CD1c-positive myeloid dendritic cell (primary cell): Measurements from ENCODE around the gene RAB5A.
"Not testable (repeated sequence)": the region's sequence is repeated elsewhere in the genome, so short reads cannot be mapped to it uniquely, and the experiment has no call there.

Experiments used
- DNase-seq: peaks from one replicate; pipeline ENCODE4 v3.0.0-alpha.2; 2016; ENCODE audit errors: extremely low spot score

Gene RAB5A

DNA sequence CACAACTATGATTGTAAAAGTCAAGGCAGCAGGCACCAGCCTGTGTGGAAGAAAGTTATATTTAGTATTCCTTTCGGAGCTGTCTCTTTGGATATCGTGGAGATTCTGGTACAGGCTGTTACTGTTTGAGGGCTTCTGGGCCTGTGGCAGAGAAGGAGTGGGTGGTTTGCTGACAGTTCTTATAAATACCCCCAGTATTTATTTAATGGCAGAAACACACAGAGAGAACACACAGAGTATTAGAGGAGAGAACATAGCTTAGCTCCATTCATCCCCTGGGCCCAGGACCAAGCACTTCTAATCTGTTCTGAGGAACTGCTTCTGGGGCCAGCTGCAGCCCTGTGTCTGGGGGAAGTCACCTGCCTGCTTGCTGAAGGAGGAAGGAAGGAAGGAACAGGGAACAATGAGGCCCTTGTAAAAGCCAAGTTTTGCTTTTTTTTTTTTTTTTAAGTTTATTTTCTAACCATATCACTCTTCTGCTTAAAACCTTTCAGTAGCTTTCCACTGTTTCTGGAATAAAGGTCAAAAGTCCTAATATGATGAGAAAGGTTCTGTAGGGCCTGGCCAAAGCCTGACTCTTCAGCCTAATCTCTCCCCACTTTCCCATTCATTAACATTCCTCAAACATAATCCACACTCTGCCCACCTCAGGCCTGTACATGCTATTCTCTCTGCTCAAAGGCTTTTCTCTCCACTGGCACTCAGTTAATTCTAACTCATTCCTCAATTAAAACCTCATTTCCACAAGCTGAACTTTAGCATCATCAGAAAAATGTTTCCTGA, 76.9 kb downstream of the RAB5A start:
- no peak for DNase-seq

GRCh38 chr3:20027136-20027535, 80.2 kb downstream of the RAB5A start:
- DNase-seq, result no peak

DNA sequence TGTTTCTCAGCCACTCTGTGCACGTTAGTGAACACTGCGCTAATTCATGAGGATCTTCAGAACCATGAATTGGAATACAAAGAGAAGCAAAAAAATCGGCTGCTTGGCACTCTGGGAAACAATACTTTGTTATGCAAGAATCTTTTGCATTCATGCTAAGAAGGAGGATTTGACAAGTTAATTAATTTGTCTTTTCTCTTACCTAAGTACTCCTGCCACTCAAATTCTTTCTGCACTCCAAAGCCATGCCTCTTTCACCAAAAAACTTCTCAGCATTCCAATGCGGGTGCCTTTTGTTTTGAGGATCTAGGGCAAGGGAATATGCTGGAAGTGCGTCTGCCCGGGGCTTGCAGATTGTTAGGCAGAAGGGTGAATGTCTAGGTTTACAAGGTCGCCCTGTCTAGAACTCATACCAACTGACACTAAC, 82.0 kb downstream of the RAB5A start:
- DNase-seq, result no peak

- not testable (repeated sequence) for DNase-seq
Observed at GRCh38 chr3:20031939-20032338, 85.0 kb downstream of the RAB5A start.
